ENCODE measurements around the gene RASGRP3.

DNA sequence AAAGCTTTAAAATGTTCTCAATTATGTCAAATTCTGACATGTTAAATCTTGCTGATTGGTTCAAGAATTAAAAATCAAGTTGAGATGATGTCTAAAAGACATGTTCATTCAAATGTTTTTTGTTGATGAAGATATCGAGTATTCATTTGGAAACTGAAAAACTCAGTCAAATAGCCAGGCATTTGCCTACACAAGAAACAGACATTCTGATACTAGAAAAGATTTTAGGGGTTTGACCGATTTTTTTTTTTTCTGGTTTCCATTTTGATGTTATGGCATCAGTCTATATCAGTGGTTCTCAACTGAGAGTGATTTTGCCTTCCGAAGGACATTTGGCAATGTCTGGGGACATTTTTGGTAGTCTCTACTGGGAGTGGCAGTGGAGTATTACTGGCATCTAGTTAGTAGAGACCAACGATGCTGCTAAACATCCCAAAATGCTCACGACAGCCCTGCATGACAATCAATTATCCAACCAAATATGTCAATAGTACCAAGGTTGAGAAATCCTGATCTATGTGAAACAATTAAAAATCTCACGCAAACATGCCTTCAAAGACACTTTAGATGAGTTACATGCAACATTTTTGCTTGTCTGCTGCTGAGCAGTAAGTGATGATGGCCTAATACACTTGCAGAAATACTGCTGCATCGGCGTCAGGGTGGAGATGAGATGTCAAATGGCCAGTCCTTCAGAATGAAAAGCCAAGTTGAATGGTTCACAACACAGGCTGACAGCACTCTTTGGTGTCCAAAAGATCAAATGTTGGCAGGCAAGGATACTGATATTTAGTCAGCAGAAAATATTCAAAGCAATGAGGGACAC, 12.5 kb downstream of the RASGRP3 start:
- TF ChIP-seq, protein P1, sequence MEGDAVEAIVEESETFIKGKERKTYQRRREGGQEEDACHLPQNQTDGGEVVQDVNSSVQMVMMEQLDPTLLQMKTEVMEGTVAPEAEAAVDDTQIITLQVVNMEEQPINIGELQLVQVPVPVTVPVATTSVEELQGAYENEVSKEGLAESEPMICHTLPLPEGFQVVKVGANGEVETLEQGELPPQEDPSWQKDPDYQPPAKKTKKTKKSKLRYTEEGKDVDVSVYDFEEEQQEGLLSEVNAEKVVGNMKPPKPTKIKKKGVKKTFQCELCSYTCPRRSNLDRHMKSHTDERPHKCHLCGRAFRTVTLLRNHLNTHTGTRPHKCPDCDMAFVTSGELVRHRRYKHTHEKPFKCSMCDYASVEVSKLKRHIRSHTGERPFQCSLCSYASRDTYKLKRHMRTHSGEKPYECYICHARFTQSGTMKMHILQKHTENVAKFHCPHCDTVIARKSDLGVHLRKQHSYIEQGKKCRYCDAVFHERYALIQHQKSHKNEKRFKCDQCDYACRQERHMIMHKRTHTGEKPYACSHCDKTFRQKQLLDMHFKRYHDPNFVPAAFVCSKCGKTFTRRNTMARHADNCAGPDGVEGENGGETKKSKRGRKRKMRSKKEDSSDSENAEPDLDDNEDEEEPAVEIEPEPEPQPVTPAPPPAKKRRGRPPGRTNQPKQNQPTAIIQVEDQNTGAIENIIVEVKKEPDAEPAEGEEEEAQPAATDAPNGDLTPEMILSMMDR (IDR thresholded peaks at IDR 0.05; ENCODE audit: extremely low read depth in 1 of 2, insufficient read depth in 1 of 2, low read depth in 1 of 2, low read length in 2 of 2): no peak
- TF ChIP-seq POLR2AphosphoS5 (IDR thresholded peaks at IDR 0.05; ENCODE audit: insufficient read depth, low read depth, low read length) (no peak), FOS (IDR thresholded peaks at IDR 0.05; ENCODE audit: borderline replicate concordance, insufficient read depth, low read length) (no peak)

All from endothelial cell of umbilical vein (primary cell).